NCI-H2107 treated with DMSO at 0.1 percent for 48 hours (cell line): ENCODE results near the gene PLD3.

ENCODE experiments used
- DNase-seq: peaks from one replicate; lab custom pipeline; 2025; ENCODE audit not compliant: unreplicated experiment; lab: John Stamatoyannopoulos, UW

Gene PLD3

DNA sequence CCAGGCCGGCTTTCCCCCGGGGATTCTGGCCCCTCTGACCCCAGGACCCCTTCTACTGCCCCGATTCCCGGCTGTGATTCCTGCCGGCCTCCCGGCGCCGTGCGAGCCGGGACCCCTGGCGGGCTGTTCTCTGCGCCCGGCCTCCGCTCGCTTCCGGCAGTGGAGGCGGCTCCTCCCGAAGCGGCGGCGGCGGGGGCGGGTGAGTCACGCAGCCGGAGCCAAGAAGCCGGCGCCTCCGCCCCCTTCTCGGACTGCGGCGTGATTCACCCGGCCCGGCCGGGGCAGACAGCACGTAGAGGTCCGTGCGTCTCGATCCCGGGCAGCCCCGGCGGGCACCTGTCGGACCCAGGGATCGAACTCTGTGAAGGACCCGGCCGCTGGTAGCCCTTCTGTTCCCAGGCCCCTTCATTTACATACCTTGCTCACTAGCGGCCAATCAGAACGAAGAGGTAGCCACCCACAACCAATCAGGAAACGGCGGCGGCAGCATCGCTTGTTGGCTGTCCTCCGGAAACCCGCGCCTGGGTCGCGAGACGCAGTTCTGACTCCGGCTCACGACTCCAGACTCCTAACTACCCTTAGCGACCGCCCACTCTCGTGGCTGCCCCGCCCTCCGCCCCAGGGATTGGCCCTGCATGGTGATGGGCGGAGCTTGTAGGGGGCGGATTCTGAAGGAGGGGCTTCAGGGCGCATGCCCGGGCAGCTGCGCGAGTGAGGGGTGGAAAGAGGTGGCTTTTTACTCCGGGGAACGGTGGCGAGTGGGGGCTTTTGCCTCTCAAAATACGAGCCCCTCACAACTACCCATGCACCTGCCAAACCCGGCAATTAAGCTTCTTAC is 77.2 kb downstream of the PLD3 start, which contains the start of gene SERTAD1:
TSS of gene SERTAD1 (minus strand) at position 543 of the 838 bp plus-strand sequence. CDS start 2,446 bp downstream, outside the sequence.
- DNase-seq, result peak; percentile 98
